ENCODE data around the gene ALDH3B1.

Gene ALDH3B1

DNA sequence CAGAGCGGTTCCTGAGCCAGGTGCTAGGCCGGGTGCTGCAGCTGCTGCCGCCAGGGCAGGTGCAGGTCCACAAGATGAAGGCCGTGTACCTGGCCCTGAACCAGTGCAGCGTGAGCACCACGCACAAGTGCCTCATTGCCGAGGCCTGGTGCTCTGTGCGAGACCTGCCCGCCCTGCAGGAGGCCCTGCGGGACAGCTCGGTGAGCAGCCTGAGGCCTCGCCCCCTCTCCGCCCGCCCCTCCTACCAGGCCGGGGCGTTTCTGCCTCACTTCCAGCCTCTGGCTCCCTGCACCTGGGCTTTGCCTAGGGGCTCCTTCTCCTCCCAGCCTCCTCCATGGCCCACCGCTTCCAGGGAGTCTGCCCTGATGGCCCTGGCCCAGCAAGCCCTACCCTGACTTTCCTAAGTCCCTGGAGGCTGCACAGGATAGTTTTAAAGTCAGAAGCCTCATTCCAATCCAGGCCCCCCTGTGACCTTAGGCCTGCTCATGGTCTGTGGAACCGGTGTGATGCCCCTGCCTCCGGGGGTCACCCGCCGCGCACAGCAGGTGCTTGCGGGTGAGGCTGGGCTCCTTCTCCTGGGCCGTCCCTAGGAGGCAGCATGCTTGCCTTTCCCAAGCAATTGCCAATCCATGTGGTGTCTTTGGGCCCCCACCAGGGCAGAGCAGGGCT is 34.2 kb downstream of the ALDH3B1 start:
- DNase-seq (ENCODE audit: low read depth, low spot score) = no peak
- POLR2A ChIA-PET = interaction anchor here (0.6 to 2.8 kb wide), 3 partner anchors 9 to 34 kb away, joined by 3 to 17 read pairs (median 6); partner anchors contain the start of gene ALDH3B1
- TF ChIP-seq, protein P1, sequence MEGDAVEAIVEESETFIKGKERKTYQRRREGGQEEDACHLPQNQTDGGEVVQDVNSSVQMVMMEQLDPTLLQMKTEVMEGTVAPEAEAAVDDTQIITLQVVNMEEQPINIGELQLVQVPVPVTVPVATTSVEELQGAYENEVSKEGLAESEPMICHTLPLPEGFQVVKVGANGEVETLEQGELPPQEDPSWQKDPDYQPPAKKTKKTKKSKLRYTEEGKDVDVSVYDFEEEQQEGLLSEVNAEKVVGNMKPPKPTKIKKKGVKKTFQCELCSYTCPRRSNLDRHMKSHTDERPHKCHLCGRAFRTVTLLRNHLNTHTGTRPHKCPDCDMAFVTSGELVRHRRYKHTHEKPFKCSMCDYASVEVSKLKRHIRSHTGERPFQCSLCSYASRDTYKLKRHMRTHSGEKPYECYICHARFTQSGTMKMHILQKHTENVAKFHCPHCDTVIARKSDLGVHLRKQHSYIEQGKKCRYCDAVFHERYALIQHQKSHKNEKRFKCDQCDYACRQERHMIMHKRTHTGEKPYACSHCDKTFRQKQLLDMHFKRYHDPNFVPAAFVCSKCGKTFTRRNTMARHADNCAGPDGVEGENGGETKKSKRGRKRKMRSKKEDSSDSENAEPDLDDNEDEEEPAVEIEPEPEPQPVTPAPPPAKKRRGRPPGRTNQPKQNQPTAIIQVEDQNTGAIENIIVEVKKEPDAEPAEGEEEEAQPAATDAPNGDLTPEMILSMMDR (IDR thresholded peaks at IDR 0.05; ENCODE audit: insufficient read depth, low read length, missing control alignments) = no peak
- CTCF ChIA-PET = interaction anchor here (1.6 to 1.8 kb wide), 2 partner anchors 10 to 165 kb away, joined by 4 read pairs; no protein-coding TSS in a partner anchor
- H3K4me3 ChIP-seq (ENCODE audit: low read depth, low read length) = no peak overlapping the region

GRCh38 chr11:68044898-68045351 is 34.8 kb downstream of the ALDH3B1 start:
- DNase-seq (ENCODE audit: low read depth, low spot score) = no peak
- ChIA-PET POLR2A (no interaction called here), CTCF (no interaction called here)
- H3K4me3 ChIP-seq (ENCODE audit: low read depth, low read length) = no peak overlapping the region
- TF ChIP-seq, protein P1 (IDR thresholded peaks at IDR 0.05; ENCODE audit: insufficient read depth, low read length, missing control alignments) = no peak

GRCh38 chr11:68047437-68048290 is 37.5 kb downstream of the ALDH3B1 start:
- TF ChIP-seq, protein P1 (IDR thresholded peaks at IDR 0.05; ENCODE audit: insufficient read depth, low read length, missing control alignments) = no peak
- no peak for DNase-seq (ENCODE audit: low read depth, low spot score)
- H3K4me3 ChIP-seq (ENCODE audit: low read depth, low read length) = no peak overlapping the region
- ChIA-PET POLR2A (no interaction called here), CTCF (no interaction called here)

GRCh38 chr11:68048681-68049508 is 38.8 kb downstream of the ALDH3B1 start:
- TF ChIP-seq, protein P1 (IDR thresholded peaks at IDR 0.05; ENCODE audit: insufficient read depth, low read length, missing control alignments) = no peak
- DNase-seq (ENCODE audit: low read depth, low spot score) = no peak
- no peak overlapping the region for H3K4me3 ChIP-seq (ENCODE audit: low read depth, low read length)
- ChIA-PET CTCF (no interaction called here), POLR2A (no interaction called here)

- no peak for DNase-seq (ENCODE audit: low read depth, low spot score)
- CTCF ChIA-PET = no interaction called here
- TF ChIP-seq, protein P1 (IDR thresholded peaks at IDR 0.05; ENCODE audit: insufficient read depth, low read length, missing control alignments) = no peak
- POLR2A ChIA-PET = no interaction called here
- no peak overlapping the region for H3K4me3 ChIP-seq (ENCODE audit: low read depth, low read length)
Observed at GRCh38 chr11:68049509-68050370, 39.6 kb downstream of the ALDH3B1 start.
